HG03066 (cell line): ENCODE data around the gene HIPK4.

ENCODE experiments used
- ATAC-seq: cut with Tn5 transposase; IDR thresholded peaks from one replicate; pipeline ENCODE4 v1.9.1; 2021; ENCODE audit warnings: low read depth; ENCODE audit not compliant: unreplicated experiment

Gene HIPK4

DNA sequence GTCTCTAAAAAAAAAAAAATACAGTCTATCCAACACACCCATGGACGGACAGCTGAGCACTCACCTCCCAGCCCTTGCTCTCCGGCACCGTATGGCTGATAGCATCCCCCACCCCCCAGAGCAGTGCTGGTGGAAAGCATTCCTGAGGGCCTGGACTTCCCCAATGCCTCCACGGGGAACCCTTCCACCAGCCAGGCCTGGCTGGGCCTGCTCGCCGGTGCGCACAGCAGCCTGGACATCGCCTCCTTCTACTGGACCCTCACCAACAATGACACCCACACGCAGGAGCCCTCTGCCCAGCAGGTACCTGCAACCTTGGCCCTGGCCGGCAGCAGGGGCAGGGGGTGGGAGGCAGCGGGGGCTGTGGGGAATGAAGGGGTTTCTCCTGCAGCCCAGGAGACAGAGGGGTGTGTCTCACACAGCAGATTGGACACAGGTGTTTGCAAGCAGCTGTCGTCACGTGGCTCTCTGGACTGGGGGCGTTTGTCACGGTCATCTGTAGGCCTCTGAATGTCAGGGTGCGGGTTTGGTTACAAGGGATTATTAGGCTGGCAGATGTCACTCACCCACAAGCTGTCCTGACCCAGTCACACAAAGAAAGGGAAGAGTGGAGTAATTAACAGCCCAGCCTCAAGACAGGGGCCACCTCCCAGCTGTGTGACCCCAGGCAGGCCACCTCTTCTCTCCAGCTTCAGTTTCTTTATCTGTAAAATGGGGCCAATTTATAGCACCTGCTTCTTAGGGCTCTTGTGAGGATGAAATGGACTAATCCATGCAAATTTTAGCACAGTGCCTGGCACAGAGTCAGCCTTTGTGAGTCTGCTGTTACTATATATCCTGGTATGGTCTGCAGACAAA lies 22.2 kb downstream of the HIPK4 start:
- ATAC-seq = no peak

GRCh38 chr19:40366697-40367561 lies 23.1 kb downstream of the HIPK4 start:
- no peak for ATAC-seq

GRCh38 chr19:40365613-40366401 lies 24.2 kb downstream of the HIPK4 start:
- ATAC-seq = no peak

- ATAC-seq = no peak
Measured at GRCh38 chr19:40365010-40365409, 25.0 kb downstream of the HIPK4 start.

DNA sequence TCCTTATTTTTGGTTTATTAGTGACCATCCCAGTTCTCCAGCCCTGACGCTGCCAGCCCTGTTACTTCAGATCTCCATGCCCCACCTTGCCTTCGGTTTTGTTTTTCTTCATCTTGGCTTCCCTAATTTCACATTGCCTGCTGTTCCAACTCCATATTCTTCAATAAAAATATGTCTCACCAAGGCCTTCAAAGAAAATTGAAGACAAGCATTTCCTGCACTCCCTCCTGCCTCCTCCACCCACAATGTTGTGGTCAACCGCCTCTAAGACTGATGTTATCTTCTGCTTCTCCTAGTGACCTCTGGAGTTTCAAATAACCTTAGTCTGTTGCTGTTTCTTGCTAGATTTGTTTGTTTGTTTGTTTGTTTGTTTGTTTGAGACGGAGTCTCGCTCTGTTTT lies 26.9 kb downstream of the HIPK4 start:
- ATAC-seq = no peak

DNA sequence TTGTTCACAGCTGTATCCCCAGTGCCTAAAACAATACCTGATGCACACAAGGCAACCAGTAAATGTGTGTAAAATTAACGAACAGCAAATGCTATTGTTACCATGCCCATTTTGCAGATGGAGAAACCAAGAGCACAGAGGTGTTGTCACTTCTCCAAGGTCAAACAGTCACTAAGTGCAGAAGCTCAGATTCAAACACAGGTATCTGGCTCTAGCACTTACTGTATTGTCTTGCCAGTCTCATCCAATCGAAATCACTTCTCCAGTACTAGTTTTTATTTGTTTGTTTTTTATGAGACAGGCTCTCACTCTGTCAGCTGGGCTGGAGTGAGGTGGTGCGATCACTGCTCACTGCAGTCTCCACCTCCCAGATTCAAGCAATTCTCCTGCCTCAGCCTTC lies 27.8 kb downstream of the HIPK4 start:
- ATAC-seq = no peak

GRCh38 chr19:40360708-40361241 lies 29.2 kb downstream of the HIPK4 start:
- no peak for ATAC-seq

- no peak for ATAC-seq
Measured at GRCh38 chr19:40360020-40360707, 29.8 kb downstream of the HIPK4 start.

- no peak for ATAC-seq
Measured at GRCh38 chr19:40358773-40359172, 31.2 kb downstream of the HIPK4 start.

- no peak for ATAC-seq
Measured at GRCh38 chr19:40357640-40358039, 32.3 kb downstream of the HIPK4 start.

DNA sequence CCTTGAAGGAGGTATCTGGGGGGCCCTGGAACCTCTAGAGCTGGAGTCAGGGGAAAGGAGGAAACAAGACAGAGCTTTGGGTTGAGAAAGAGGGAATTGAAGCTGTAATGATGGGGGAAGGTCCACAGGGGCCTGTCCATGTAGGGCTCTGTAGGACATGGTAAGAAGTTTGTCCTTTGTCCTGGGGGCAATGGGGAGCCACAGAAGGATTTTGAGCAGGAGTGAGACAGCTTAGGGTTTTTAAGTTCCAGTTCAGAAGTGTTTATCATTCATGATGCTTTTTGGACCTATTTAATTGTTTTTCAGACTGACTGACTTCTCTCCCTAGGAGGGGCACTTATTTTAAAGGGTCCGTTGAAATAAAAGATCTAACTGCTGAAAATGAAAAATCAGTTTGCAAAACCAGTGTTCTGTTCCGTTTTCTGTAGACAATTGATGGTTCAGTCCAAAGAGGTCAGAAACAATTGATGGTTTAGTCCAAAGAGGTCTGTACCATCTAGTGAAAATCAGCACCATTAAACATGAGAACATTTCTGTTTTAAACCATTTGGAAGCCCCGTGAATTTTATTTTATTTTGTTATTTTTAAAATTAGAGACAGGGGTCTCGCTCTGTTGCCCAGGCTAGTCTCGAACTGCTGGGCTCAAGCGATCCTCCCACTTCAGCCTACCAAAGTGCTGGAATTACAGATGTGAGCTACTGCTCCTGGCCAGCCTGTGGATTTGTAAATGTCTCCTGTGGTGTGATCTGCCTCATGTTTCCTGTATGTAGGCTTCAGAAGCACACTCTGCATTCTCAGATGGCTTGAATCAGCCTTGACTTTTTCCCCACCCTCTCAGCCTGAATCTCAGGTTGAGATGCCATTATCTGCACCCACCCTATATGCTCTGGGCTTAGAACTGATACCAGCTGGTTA lies 33.0 kb downstream of the HIPK4 start:
- no peak for ATAC-seq

DNA sequence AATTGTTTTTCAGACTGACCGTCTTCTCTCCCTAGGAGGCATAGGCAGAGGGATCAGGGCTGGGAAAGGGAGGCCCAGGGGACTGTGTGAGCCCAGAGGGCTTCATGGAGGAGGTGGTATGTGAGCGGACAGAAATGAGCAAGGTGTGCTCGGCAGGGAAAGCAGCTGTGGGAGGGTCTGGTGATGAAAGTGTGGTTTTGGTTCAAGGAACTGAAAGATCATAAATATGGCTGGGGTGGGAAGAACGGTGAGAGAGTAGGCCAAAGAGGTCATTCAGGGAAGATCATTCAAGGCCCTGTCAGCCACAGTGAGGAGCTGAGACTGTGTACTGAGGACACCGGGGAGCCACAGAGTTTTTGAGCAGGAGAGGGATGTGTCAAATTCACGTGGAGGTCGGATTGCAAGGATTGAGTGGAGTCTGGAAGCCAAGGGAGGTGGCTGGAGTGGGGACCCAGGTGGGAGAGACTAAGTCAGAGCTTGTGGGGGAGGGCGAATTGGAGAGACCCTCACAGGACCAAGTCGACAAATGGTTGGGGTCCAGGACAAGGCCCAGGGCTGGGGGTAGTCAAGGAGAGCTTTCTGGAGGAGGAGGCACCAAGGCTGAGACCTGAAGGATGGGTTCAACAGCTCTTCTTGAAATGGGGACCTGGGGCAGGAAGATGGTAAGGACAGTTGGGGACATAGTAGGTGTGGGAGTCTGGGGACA lies 33.9 kb downstream of the HIPK4 start:
- no peak for ATAC-seq

GRCh38 chr19:40348961-40349507 lies 40.9 kb downstream of the HIPK4 start:
- ATAC-seq = no peak

- peak; percentile 94 for ATAC-seq
Measured at GRCh38 chr19:40348125-40348913, 41.7 kb downstream of the HIPK4 start, which contains the start of the genes C19orf47 and PLD3. Gene C19orf47, minus strand, starts transcription at chr19:40348397. Its CDS starts 6,540 bp downstream, at chr19:40341857. Gene PLD3, plus strand, starts transcription at chr19:40348695. Its CDS starts 17,789 bp downstream, at chr19:40366484.

GRCh38 chr19:40344422-40344821 lies 45.6 kb downstream of the HIPK4 start:
- no peak for ATAC-seq

DNA sequence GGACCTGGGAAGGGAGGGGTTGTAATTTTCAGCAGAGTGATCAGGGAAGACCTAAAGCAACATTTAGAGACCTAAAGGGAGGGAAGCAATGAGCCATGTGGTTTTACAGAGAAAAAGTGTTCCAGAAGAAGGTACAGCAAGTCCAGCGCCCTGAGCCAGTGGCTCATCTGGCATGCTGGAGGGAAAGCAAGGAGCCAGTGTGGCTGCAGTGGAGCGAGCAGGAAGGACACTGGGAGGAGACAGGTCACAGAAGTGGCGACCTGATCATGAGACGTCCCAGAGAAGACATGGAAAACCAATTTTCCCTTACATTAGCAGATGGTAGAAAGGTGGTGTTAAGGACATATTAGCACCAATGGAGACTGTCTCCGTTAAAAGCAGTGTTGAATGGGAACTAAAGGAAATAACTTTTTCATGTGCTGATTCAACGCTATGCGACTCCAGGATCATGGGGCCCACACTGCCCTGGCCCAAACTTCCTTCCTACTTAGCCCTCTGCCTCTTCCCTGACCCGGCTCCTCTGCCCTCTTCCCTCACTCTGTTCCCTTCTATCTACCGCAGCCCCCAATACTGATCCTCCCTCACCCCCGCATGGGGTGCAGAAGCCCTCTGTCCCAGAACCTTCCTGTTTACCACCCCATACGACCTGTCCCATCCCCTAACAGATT lies 47.2 kb downstream of the HIPK4 start:
- no peak for ATAC-seq
